ENCODE results near the gene COL19A1. TPM values are rescaled to one million over a fixed set of nuclear protein-coding genes. Genes with fewer than 3 reads are reported as not detected.
"Not testable (repeated sequence)": the region's sequence is repeated elsewhere in the genome, so short reads cannot be mapped to it uniquely, and the experiment has no call there.

COL19A1 gene
- total and polyA plus RNA-seq, 9 of the 15 experiments (the other 6 are each of a cell fraction or from before 2014, with no cell fraction given) = not detected

- H3K9me3 ChIP-seq (replicated peaks; ENCODE audit: control insufficient read depth, insufficient read depth, low read depth, low read length); H3K4me3 ChIP-seq; CTCF ChIA-PET (ENCODE audit: low intra/inter-chr PET ratio); in situ Hi-C loops (cut with MboI); BruUV-seq (replicated peaks); H3K9ac ChIP-seq (ENCODE audit: insufficient read depth in 1 of 2, low read depth in 2 of 2, low read length in 2 of 2); H3K27me3 ChIP-seq (ENCODE audit: control insufficient read depth in 2 of 2, insufficient read depth in 2 of 2, low read length in 2 of 2); FAIRE-seq; H2AFZ ChIP-seq (ENCODE audit: low read depth, low read length); H3K4me1 ChIP-seq (replicated peaks in 1 of 2; ENCODE audit: control insufficient read depth in 2 of 2, insufficient read depth in 2 of 2, low read length in 2 of 2); intact Hi-C loops (cut with micrococcal nuclease); H4K20me1 ChIP-seq (replicated peaks; ENCODE audit: control insufficient read depth, insufficient read depth, low read length); H3K9me1 ChIP-seq (ENCODE audit: control insufficient read depth, insufficient read depth, low read length); H3K79me2 ChIP-seq (ENCODE audit: control insufficient read depth, insufficient read depth, low read length); H3K36me3 ChIP-seq (ENCODE audit: control insufficient read depth, insufficient read depth, low read length); DNase-seq (ENCODE audit: extremely low read depth in 1 of 4, low spot score in 3 of 4); ATAC-seq; H3K27ac ChIP-seq (ENCODE audit: extremely low read depth, low read depth, low read length); H3K4me2 ChIP-seq (ENCODE audit: insufficient read depth, low read length): not testable (repeated sequence)
- POLR2A ChIA-PET = interaction anchor here (1.0 kb wide), 1 partner anchor 12 kb away, joined by 3 read pairs; no protein-coding TSS in a partner anchor
- 36% methylated on average over 5 of the region's 5 CpGs for WGBS (ENCODE audit: insufficient coverage, low coverage, missing lambda C conversion rate)
- TF ChIP-seq CC2D1A (IDR thresholded peaks at IDR 0.05) = peak; percentile 44; the same call in 1 of the 2 replicates
Measured at GRCh38 chr6:69824355-69824754, 42.0 kb upstream of the COL19A1 start.

GRCh38 chr6:69825904-69826303, 40.5 kb upstream of the COL19A1 start:
- no TSS peak for BruUV-seq (replicated peaks)
- H3K27me3 ChIP-seq (ENCODE audit: control insufficient read depth in 2 of 2, insufficient read depth in 2 of 2, low read length in 2 of 2) = no peaks in the 10 kb centered on the region
- TF ChIP-seq MAZ (CRISPR knock-in tag; conservative IDR thresholded peaks at IDR 0.05 in 1 of 2, IDR thresholded peaks at IDR 0.05 in 1 of 2) = no peak
- no peak for TF ChIP-seq GTF2E2 (tag; IDR thresholded peaks at IDR 0.05)
- no peak for TF ChIP-seq ZNF57 (CRISPR knock-in tag; IDR thresholded peaks at IDR 0.05)
- peak; percentile 87 for TF ChIP-seq CEBPB (tag; IDR thresholded peaks at IDR 0.05)
- no peak for TF ChIP-seq ZBTB33 (CRISPR knock-in tag; IDR thresholded peaks at IDR 0.05)
- TF ChIP-seq CBFA2T3 (IDR thresholded peaks at IDR 0.05) = peak; percentile 63
- peak; percentile 22; the same call in 1 of the 2 replicates for TF ChIP-seq TCF3 (CRISPR knock-in tag; IDR thresholded peaks at IDR 0.05)
- 0 out of 4 replicates have a peak, but pooled peaks of 1 of the 2 experiments have one; percentile 18 for TF ChIP-seq RCOR1 (IDR thresholded peaks at IDR 0.05; ENCODE audit: borderline replicate concordance in 1 of 2, low read depth in 2 of 2, low read length in 2 of 2)
- TF ChIP-seq CHAMP1 (IDR thresholded peaks at IDR 0.05) = no peak
- peak in 1 of 2 experiments; percentile 60; a peak in 2 of 4 replicates for TF ChIP-seq FOXA3 (CRISPR knock-in tag; conservative IDR thresholded peaks at IDR 0.05 in 1 of 2, IDR thresholded peaks at IDR 0.05 in 1 of 2)
- no peak for TF ChIP-seq ZNF133 (CRISPR knock-in tag; IDR thresholded peaks at IDR 0.05)

More at GRCh38 chr6:69825904-69826303, 40.5 kb upstream of the COL19A1 start:
- FAIRE-seq (peak; percentile 57), DNase-seq (ENCODE audit: extremely low read depth in 1 of 4, low spot score in 3 of 4) (peak in 1 of 4 experiments; percentile 58), ATAC-seq (peak; percentile 62)
- no peaks in the 10 kb centered on the region for H4K20me1 ChIP-seq (replicated peaks; ENCODE audit: control insufficient read depth, insufficient read depth, low read length)
- H3K36me3 ChIP-seq (ENCODE audit: control insufficient read depth, insufficient read depth, low read length) = no peaks in the 10 kb centered on the region
- H3K4me1 ChIP-seq (replicated peaks in 1 of 2; ENCODE audit: control insufficient read depth in 2 of 2, insufficient read depth in 2 of 2, low read length in 2 of 2) = peaks cover 0 to 5% of the 10 kb centered on the region in 2 experiments; a peak in 2 of 5 replicates
- in situ Hi-C loops (cut with MboI) = no loop called here
- WGBS (ENCODE audit: insufficient coverage, low coverage, missing lambda C conversion rate) = 0% methylated on average over 1 of the region's 1 CpG
- POLR2A ChIA-PET = interaction anchor here (1.1 to 1.2 kb wide), 2 partner anchors 16 to 46 kb away, joined by 3 to 6 read pairs; no protein-coding TSS in a partner anchor
- intact Hi-C loops (cut with micrococcal nuclease) = no loop called here
- no peaks in the 10 kb centered on the region for H3K79me2 ChIP-seq (ENCODE audit: control insufficient read depth, insufficient read depth, low read length)
- CTCF ChIA-PET (ENCODE audit: low intra/inter-chr PET ratio) = no interaction called here
- no peak overlapping the region for H3K4me3 ChIP-seq
- peak overlapping the region; percentile 22; the same call in 1 of the 2 replicates for H2AFZ ChIP-seq (ENCODE audit: low read depth, low read length)
- no peaks in the 10 kb centered on the region for H3K9me1 ChIP-seq (ENCODE audit: control insufficient read depth, insufficient read depth, low read length)
- H3K9ac ChIP-seq (ENCODE audit: insufficient read depth in 1 of 2, low read depth in 2 of 2, low read length in 2 of 2) = no peak overlapping the region
- no peaks in the 10 kb centered on the region for H3K9me3 ChIP-seq (replicated peaks; ENCODE audit: control insufficient read depth, insufficient read depth, low read depth, low read length)
- no peak overlapping the region for H3K27ac ChIP-seq (ENCODE audit: extremely low read depth, low read depth, low read length)
- no peak overlapping the region for H3K4me2 ChIP-seq (ENCODE audit: insufficient read depth, low read length)
